HG03354 (cell line): Measurements from ENCODE around the gene LIMK1.
"Not testable (repeated sequence)": the region's sequence is repeated elsewhere in the genome, so short reads cannot be mapped to it uniquely, and the experiment has no call there.

Experiments used
- ATAC-seq: cut with Tn5 transposase; IDR thresholded peaks from one replicate; pipeline ENCODE4 v1.9.1; 2021; ENCODE audit warnings: mild to moderate bottlenecking; ENCODE audit not compliant: unreplicated experiment, poor library complexity, severe bottlenecking

LIMK1 gene

DNA sequence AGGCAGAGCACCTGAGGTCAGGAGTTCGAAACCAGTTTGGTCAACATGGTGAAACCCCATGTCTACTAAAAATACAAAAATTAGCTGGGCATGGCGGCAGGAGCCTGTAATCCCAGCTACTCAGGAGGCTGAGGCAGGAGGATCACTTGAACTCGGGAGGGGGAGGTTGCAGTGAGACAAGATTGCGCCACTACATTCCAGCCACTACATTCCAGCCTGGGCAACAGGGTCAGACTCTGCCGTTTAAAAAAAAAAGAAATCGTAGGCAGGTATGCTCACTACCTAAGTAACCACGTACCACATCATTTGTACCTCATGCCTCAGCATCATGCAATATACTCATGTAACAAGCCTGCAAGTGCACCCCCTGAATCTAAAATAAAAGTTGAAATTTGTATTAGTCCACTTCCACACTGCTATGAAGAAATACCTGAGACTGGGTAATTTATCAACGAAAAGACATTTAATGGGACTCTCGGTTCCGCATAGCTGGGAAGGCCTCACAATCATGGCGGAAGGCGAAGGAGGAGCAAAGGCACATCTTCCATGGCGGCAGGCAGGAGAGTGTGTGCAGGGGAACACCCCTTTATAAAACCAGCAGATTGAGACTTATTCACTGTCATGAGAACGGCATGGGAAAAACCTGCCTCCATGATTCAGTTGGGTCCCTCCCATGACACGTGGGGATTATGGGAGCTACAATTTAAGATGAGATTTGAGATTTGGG, 82.4 kb downstream of the LIMK1 start:
- no peak for ATAC-seq

DNA sequence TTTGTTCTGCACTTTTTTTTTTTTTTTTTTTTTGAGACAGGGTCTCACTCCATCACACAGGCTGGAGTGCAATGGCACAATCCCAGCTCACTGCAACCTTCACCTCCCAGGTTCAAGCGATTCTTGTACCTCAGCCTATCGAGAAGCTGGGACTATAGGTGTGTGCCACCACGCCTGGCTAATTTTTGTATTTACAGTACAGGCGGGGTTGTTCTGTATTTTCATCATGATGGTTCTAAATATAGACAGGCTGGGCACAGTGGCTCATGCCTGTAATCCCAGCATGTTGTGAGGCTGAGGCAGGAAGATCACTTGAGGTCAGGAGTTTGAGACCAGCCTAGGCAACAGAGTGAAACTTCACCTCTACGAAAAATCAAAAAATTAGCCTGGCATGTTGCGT, 83.7 kb downstream of the LIMK1 start:
- ATAC-seq = not testable (repeated sequence)
